H54 (cell line): ENCODE results near the gene C11orf21.

Source experiments
- DNase-seq: peaks from one replicate; pipeline ENCODE4 v3.0.0; 2011; ENCODE audit warnings: low spot score, mixed read lengths; ENCODE audit not compliant: insufficient read length
- FAIRE-seq: peaks from 3 replicates; lab custom pipeline; 2011; peaks lifted over from hg19 to GRCh38; lab: Jason Lieb, UNC
- POLR2A ChIP-seq: IDR thresholded peaks from 2 replicates; pipeline ENCODE4 v1.6.1; 2011; ENCODE audit warnings: low read depth, mild to moderate bottlenecking, low read length

The C11orf21 gene

DNA sequence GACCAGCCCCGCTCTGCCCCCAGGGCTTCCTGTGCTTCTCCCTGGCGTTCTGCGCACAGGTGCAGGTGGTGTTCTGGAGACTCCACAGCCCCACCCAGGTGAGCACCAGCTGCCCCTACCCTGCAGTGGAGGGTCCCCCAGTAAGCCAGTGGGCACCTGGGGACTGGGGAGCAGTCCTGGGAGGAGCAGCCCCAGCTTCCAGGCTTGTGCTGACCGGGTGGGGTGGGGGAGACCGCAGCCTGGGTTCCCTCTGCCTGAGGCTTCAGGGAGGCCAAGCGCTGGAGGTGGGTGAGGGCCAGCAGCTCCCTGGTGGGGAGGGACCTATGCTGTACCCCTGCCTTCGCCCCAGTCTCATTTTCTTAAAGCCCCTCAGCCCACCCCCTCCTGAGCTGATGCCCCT is 7.0 kb upstream of the C11orf21 start:
- no peak for TF ChIP-seq POLR2A
- no peak for DNase-seq
- no peak for FAIRE-seq

DNA sequence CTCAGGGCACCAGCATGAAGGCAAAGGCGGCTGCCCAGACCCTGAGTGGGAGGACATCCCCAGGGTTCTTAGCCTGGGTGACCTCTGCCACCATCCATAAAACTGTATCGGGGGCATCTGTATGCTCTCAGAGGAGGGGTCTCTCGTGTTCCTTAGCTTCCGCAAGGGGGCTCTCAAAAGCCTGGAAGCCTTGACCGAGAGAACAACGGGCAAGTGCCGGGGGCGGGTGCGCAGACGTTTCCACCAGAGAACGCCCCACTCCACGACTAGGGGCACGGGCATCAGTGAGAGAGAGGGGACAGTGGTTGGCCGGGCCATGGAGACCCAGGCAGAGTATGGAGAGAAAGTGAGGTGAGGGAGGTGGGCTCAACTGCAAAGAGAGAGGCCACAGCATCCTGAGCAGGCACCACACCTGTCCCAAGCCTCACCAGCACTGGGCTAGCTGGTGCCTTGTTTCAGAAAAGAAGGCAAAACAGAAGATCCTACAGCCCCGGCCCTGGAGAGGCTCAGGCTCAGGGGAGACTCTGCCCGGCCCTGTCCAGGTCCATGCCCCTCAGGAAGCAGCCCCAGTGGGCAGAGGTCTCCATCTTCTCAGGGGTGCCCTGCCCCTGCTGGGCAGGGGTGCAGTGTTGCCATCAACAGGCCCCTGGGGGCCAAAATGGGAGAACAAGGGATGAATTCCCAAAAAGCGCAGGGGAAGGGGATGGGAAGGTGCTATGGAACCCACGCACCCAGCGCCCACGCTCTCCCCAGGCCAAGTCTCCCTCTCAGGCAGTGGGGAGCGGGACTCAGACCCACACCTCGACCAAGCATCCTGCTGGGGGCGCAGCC is 6.0 kb upstream of the C11orf21 start:
- FAIRE-seq (no peak), DNase-seq (no peak)
- TF ChIP-seq POLR2A = no peak

DNA sequence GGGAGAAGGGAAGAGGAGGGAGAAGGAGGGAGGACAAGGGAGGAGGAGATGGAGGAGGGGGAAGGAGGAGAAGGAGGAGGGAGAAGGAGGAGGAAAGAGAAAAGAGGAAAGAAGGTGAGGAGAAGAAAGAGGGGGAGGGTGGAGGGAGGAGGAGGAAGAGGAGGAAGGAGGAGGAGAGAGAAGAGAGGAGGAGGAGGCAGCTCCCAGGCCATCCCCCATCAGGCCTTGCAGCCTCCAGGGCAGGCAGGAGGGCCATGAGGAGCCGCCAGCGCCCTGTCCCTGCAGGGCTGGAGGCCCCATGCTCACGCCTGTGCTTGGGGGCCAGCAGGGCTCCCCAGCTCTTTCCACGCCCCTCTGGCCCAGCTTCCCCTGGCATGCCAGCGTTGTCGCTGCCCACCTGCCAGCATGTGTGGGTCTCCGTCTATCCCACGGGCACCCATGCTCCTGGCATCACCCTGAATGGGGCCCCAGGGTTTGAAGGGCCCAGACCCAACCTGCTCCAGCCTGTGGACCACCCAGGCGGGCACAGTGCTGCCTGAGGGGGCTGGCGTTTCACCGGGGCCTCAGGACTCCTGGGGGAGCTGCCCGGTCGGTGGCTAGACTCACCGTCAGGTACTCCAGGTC is 5.3 kb upstream of the C11orf21 start:
- TF ChIP-seq POLR2A = no peak
- no peak for DNase-seq
- no peak for FAIRE-seq

DNA sequence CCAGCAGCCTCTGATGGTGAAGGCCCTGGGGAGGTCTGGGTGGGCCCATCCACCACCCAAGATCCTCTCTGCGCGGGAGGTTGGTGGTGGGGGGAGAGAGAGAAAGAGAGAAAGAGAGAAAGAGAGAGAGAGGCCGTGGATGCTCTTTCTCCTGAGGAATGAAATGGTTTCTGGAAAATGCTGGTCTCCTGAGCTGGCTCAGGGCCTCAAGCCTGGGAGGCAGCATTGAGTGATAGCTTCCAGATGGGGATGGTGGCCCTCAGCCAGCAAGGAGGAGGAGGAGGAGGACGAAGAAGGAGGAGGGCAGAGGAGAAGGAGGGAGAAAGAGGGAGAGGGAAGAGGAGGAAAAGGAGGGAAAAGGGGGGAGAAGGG is 4.7 kb upstream of the C11orf21 start:
- TF ChIP-seq POLR2A = no peak
- DNase-seq (no peak), FAIRE-seq (no peak)

DNA sequence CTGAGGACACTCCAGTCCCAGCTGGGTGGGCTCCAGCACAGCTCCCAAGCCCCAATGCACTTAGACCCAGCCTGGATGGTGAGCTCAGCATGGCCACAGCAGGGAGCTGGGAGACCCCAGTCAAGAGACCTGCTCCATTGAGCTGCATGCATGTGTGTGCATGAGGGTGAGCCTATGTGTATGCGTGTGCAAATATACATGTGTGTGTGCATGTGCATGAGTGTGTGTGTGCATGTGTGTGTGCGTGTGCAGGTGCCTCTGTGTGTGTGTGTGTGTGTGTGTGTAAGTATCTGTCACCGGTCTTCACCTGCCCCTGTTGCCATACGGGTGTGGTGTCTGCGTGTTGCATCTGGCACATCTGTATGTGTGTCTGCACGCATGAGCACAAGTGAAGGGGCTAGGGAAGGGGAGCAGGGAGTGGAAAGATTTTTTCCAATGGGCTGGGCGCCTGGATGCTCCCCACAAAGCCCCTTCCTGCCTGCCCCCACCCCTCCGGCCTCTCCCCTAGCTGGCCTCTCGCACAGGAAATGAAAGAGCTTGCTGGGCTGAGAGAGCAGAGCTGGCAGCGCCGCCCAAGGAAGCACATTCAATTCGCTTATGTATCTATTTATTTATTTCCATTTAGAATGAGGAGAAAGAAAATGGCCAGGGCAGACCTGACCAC is 4.2 kb upstream of the C11orf21 start:
- DNase-seq = no peak

GRCh38 chr11:2305140-2305778 is 3.5 kb upstream of the C11orf21 start:
- FAIRE-seq (no peak), DNase-seq (peak; percentile 69)
- TF ChIP-seq POLR2A = no peak

More for the DNA sequence above, 4.2 kb upstream of the C11orf21 start:
- TF ChIP-seq POLR2A = no peak
- FAIRE-seq = no peak

- TF ChIP-seq POLR2A = no peak
- DNase-seq = no peak
- FAIRE-seq = no peak
Measured at GRCh38 chr11:2304506-2305139, 2.9 kb upstream of the C11orf21 start.

DNA sequence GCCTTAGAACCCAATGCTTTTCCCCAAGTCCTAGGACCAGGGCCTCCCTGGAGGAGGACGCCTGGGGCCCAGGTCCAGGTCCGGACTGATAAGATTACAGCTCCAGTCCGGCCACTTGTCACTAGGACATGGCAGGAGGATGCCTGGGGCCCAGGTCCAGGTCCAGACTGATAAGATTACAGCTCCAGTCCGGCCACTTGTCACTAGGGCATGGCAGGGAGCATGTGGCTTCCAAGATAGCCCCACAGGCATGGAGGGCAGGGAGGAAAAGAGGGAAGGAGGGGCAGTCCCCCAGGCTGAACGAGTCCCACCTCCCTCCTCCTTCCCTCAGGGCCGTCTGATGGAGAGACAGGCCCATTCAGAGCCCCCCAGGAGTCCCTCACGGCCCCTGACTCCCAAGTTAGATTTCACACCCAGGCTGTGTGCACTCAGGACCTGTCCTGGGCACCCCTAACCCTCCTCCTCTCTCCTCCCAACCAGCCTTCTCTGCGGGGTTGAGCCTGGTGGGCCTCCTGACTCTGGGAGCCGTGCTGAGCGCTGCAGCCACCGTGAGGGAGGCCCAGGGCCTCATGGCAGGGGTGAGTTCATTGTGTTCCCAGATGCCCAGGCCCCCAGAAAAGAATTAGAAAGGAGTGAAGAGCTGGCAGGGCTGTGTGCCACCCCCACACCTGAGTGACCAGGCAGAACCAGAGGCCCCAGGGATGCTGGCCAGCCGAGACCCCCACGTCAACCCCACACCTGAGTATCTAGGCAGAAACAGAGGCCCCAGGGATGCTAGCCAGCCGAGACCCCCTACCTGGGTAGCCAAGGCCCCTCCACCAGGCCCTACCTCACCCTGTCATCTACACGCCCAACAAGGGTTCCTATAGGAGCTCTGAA is 2.1 kb upstream of the C11orf21 start:
- DNase-seq = no peak
- TF ChIP-seq POLR2A = no peak

GRCh38 chr11:2302896-2303626 is 1.3 kb upstream of the C11orf21 start:
- DNase-seq = no peak
- no peak for FAIRE-seq
- TF ChIP-seq POLR2A = no peak

More for the DNA sequence above, 2.1 kb upstream of the C11orf21 start:
- FAIRE-seq = no peak

DNA sequence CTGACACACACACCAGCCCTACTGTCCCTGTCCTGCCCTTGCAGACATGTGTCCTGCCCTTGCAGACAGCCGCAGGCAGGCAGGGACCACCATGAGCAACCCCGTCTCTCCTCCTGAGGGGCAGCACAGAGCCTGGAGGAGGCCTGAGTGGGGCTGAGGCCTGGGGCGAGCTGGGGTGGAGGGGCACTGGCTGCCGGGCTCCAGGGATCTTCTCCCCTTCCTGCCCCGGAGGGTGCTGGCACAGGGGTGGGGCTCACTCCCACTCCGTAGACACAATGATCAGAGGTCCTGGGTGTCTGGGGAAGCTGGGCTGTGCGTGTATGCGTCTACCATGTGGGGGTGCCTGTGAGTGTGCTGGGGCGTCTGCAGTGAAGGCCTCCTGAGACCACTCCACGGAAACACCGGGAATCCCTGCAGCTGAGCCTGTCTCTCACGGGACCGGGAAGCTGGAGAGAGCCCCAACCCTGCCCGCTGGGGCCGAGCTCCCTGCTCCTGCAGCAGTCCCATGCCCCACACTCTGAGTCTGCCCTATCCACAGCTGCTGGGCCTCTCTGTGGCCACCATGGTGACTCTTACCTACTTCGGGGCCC is 683 bp upstream of the C11orf21 start:
- DNase-seq = no peak
- FAIRE-seq = no peak
- TF ChIP-seq POLR2A = no peak

DNA sequence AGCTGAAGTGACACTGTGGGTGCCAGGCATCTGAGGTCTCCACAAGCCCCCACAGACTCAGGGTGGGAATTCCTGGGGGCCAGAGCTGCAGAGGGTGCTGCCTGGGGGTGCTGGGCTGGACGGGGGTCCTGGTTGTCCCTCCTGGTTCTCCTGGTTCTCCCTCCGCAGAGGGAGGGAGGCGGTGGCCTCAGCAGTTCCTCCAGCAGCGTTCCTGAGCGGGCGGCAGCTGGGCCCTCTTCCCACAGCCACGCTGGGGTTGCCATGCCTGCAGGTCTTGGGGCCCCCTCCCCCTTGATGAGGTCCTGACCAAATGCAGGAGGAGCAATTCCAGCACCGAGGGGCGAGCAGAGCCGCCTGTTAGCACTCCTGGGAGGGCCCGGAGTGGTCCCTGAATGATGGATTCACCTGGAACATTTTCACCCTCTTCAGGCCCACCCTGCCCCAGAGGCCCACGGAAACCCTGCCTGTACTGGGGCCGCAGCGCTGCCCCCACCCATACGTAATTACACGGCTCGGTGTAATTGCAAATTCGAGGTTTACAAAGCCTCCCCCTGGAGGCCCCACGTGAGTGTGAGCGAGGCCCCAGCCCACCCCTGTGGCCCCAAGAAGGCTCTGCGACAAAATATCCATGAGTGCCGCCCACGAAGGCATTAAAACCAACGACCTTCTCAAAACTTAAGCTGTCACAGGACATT is 635 bp downstream of the C11orf21 start:
- no peak for DNase-seq
- FAIRE-seq = no peak
- no peak for TF ChIP-seq POLR2A
